HCT116 (cell line): ENCODE results near the gene CAPZA2. TPM values are rescaled to one million over a fixed set of nuclear protein-coding genes. Genes with fewer than 3 reads are reported as not detected.

Source experiments
- ATAC-seq: fragments of 200-7000 bp; cut with Tn5 transposase; 2 replicates; pipeline ENCODE4 v1.9.1; 2020; ENCODE audit warnings: mild to moderate bottlenecking, moderate library complexity
- BruUV-seq: library from RNA; stranded (reverse); fragments of 400-500 nt; replicated peaks from 2 replicates; lab custom pipeline; 2021; lab: Mats Ljungman, UMichigan
- CTCF ChIA-PET: fragments of 300-600 bp; sonication (Branson Sonifier 250); formaldehyde crosslinking; loops from one replicate; lab custom pipeline; 2021; ENCODE audit warnings: antibody characterized with exemption; lab: Charles Lee
- POLR2A ChIA-PET: fragments of 300-600, 350-600 bp; sonication (Branson Sonifier 250); formaldehyde crosslinking; loops from one replicate; lab custom pipeline; 2021; ENCODE audit warnings: antibody characterized with exemption; lab: Charles Lee
- RAD21 ChIA-PET, 2 experiments: fragments of 300-600 bp; sonication (Branson Sonifier 250); formaldehyde crosslinking; loops; one replicate each; lab custom pipeline; 2023; ENCODE audit warnings: low total read pairs in 2 of 2; ENCODE audit not compliant: uncharacterized antibody in 2 of 2, unreplicated experiment in 2 of 2, low non-redundant PET in 1 of 2; lab: Charles Lee
- DNase-seq: peaks from one replicate; pipeline ENCODE4 v3.0.0-alpha.2; 2010; ENCODE audit warnings: low read depth, low spot score
- H2AFZ ChIP-seq: fragments of 200-600 bp; shearing (Covaris generic), sonication (generic); 2 replicates; pipeline ENCODE4 v1.6.1; 2017; ENCODE audit warnings: low read depth, mixed run types, mixed read lengths, antibody characterized with exemption, low read length; ENCODE audit not compliant: poor library complexity, severe bottlenecking
- H3K27ac ChIP-seq: 2 replicates; pipeline ENCODE4 v1.5.1; 2012; ENCODE audit warnings: low read depth, low read length
- H3K27me3 ChIP-seq: fragments of 200-600 bp; sonication (generic); 2 replicates; pipeline ENCODE4 v1.6.1; 2016; ENCODE audit warnings: mixed run types, low read length, mixed read lengths; ENCODE audit not compliant: insufficient read depth
- H3K36me3 ChIP-seq, 2 experiments: fragments of 200-500 bp in 1 of 2; fragments of 200-600 bp in 1 of 2; sonication (Bioruptor generic) in 1 of 2; sonication (generic) in 1 of 2; 2 replicates each; pipeline versions ENCODE4 v1.5.1 to v1.6.1; 2014 to 2016; ENCODE audit warnings: low read length in 2 of 2, inconsistent platforms in 1 of 2, mixed read lengths in 1 of 2, mixed run types in 1 of 2; ENCODE audit not compliant: insufficient read depth in 2 of 2, control insufficient read depth in 1 of 2
- H3K4me1 ChIP-seq, 2 experiments: fragments of 200-600 bp in 1 of 2; sonication (generic) in 1 of 2; 2 replicates each; pipeline versions ENCODE4 v1.5.1 to v1.6.1; 2012 to 2017; ENCODE audit warnings: low read length in 2 of 2, inconsistent platforms in 1 of 2, mild to moderate bottlenecking in 1 of 2, mixed read lengths in 1 of 2, mixed run types in 1 of 2, moderate library complexity in 1 of 2; ENCODE audit not compliant: insufficient read depth in 2 of 2, control insufficient read depth in 1 of 2
- H3K4me2 ChIP-seq: fragments of 200-600 bp; sonication (generic); 2 replicates; pipeline ENCODE4 v1.6.1; 2017; ENCODE audit warnings: mixed run types, low read length, mixed read lengths
- H3K4me3 ChIP-seq, 2 experiments: fragments of 200-600 bp in 1 of 2; sonication (generic) in 1 of 2; replicated peaks in 1 of 2; 2 replicates each; pipeline ENCODE4 v1.5.1; 2011 to 2016; ENCODE audit warnings: low read length in 2 of 2, control low read depth in 1 of 2, low read depth in 1 of 2, mild to moderate bottlenecking in 1 of 2, mixed read lengths in 1 of 2, mixed run types in 1 of 2
- H3K79me2 ChIP-seq: fragments of 200-600 bp; sonication (generic); 2 replicates; pipeline ENCODE4 v1.6.1; 2017; ENCODE audit warnings: mild to moderate bottlenecking, mixed run types, low read length, moderate library complexity, mixed read lengths; ENCODE audit not compliant: insufficient read depth
- H3K9ac ChIP-seq: fragments of 200-600 bp; sonication (generic); 2 replicates; pipeline ENCODE4 v1.6.1; 2016; ENCODE audit warnings: low read length, mixed read lengths
- H3K9me2 ChIP-seq: fragments of 200-600 bp; sonication (generic), shearing (Covaris generic); 2 replicates; pipeline ENCODE4 v1.6.1; 2017; ENCODE audit warnings: mixed run types, mild to moderate bottlenecking, moderate library complexity; ENCODE audit not compliant: insufficient read depth
- H3K9me3 ChIP-seq, 2 experiments: fragments of 200-500 bp in 1 of 2; fragments of 200-600 bp in 1 of 2; sonication (Bioruptor generic) in 1 of 2; sonication (generic) in 1 of 2; 2 replicates each; pipeline ENCODE4 v1.6.1; 2014 to 2017; ENCODE audit warnings: low read length in 2 of 2, mixed read lengths in 2 of 2, inconsistent platforms in 1 of 2, low read depth in 1 of 2, mild to moderate bottlenecking in 1 of 2, mixed run types in 1 of 2, moderate library complexity in 1 of 2; ENCODE audit not compliant: control insufficient read depth in 1 of 2, insufficient read depth in 1 of 2
- H4K20me1 ChIP-seq: fragments of 200-600 bp; sonication (generic), shearing (Covaris generic); 2 replicates; pipeline ENCODE4 v1.6.1; 2017; ENCODE audit warnings: mixed run types, mild to moderate bottlenecking, moderate library complexity; ENCODE audit not compliant: insufficient read depth
- JUND ChIP-seq: IDR thresholded peaks from 2 replicates; pipeline ENCODE4 v1.6.1; 2012
- POLR2AphosphoS5 ChIP-seq: IDR thresholded peaks from 2 replicates; pipeline ENCODE4 v1.6.1; 2011; ENCODE audit warnings: mild to moderate bottlenecking, low read depth, low read length, moderate library complexity
- RAD21 ChIP-seq: IDR thresholded peaks from 2 replicates; pipeline ENCODE4 v1.6.1; 2012; ENCODE audit warnings: low read depth, mild to moderate bottlenecking
- SRF ChIP-seq: IDR thresholded peaks from 2 replicates; pipeline ENCODE4 v1.6.1; 2012; ENCODE audit warnings: low read depth
- intact Hi-C: fragments of 100-400 bp; cut with micrococcal nuclease; formaldehyde crosslinking; loops from 2 replicates; pipeline ENCODE4 v1.10.0; 2022
- total RNA-seq: library from RNA; stranded (reverse); gene quantifications from one replicate; pipeline ENCODE4 v1.2.1, GENCODE V29; 2021; ENCODE audit not compliant: unreplicated experiment
- TF ChIP-seq, protein P1 (sequence below): IDR thresholded peaks from 2 replicates; pipeline ENCODE4 v1.6.1; 2011; ENCODE audit warnings: mild to moderate bottlenecking, low read length, moderate library complexity; ENCODE audit not compliant: insufficient replicate concordance; ENCODE audit errors: extremely low read depth
- TF ChIP-seq, protein P2 (sequence below): IDR thresholded peaks from 2 replicates; pipeline ENCODE4 v1.6.1; 2012; ENCODE audit warnings: low read depth

CAPZA2 gene
- total RNA-seq, 1 experiment from 2014 or later: 135 TPM

DNA sequence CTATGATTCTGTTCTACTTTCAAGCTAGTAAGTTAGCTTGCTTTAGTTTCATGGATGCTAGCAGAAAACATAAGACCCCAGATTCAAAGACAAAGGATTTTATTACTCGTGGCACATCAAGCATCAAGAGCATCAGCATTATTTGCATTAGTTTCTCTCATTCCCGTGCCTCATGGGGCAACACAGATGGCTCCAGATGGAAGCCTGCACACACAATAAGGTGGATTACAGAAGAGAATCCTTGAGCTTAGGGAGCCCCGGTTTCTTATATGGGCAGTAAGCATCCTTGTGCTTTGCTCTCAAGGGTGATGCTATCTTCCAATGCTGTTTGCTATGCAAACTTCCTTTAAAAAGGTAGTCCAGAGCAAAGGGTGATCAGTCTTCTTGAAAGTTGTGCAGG is 10.7 kb upstream of the CAPZA2 start:
- ATAC-seq (no peak), DNase-seq (no peak)
- no peaks in the 10 kb centered on the region for H3K9me2 ChIP-seq
- TF ChIP-seq, protein P1, sequence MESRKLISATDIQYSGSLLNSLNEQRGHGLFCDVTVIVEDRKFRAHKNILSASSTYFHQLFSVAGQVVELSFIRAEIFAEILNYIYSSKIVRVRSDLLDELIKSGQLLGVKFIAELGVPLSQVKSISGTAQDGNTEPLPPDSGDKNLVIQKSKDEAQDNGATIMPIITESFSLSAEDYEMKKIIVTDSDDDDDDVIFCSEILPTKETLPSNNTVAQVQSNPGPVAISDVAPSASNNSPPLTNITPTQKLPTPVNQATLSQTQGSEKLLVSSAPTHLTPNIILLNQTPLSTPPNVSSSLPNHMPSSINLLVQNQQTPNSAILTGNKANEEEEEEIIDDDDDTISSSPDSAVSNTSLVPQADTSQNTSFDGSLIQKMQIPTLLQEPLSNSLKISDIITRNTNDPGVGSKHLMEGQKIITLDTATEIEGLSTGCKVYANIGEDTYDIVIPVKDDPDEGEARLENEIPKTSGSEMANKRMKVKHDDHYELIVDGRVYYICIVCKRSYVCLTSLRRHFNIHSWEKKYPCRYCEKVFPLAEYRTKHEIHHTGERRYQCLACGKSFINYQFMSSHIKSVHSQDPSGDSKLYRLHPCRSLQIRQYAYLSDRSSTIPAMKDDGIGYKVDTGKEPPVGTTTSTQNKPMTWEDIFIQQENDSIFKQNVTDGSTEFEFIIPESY: no peak
- TF ChIP-seq JUND: no peak
- no peak for TF ChIP-seq POLR2AphosphoS5
- TF ChIP-seq, protein P2, sequence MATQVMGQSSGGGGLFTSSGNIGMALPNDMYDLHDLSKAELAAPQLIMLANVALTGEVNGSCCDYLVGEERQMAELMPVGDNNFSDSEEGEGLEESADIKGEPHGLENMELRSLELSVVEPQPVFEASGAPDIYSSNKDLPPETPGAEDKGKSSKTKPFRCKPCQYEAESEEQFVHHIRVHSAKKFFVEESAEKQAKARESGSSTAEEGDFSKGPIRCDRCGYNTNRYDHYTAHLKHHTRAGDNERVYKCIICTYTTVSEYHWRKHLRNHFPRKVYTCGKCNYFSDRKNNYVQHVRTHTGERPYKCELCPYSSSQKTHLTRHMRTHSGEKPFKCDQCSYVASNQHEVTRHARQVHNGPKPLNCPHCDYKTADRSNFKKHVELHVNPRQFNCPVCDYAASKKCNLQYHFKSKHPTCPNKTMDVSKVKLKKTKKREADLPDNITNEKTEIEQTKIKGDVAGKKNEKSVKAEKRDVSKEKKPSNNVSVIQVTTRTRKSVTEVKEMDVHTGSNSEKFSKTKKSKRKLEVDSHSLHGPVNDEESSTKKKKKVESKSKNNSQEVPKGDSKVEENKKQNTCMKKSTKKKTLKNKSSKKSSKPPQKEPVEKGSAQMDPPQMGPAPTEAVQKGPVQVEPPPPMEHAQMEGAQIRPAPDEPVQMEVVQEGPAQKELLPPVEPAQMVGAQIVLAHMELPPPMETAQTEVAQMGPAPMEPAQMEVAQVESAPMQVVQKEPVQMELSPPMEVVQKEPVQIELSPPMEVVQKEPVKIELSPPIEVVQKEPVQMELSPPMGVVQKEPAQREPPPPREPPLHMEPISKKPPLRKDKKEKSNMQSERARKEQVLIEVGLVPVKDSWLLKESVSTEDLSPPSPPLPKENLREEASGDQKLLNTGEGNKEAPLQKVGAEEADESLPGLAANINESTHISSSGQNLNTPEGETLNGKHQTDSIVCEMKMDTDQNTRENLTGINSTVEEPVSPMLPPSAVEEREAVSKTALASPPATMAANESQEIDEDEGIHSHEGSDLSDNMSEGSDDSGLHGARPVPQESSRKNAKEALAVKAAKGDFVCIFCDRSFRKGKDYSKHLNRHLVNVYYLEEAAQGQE: no peak
- TF ChIP-seq RAD21: no peak
- TF ChIP-seq SRF: no peak
- no peaks in the 10 kb centered on the region for H3K27me3 ChIP-seq
- intact Hi-C loops: no loop called here
- H3K4me1 ChIP-seq: no peaks in the 10 kb centered on the region
- no peaks in the 10 kb centered on the region for H4K20me1 ChIP-seq
- H2AFZ ChIP-seq: no peak overlapping the region
- no peaks in the 10 kb centered on the region for H3K79me2 ChIP-seq
- no TSS peak for BruUV-seq
- ChIA-PET RAD21 (no interaction called here), CTCF (no interaction called here), POLR2A (interaction anchor here (0.7 kb wide), 1 partner anchor 116 kb away, joined by 3 read pairs; no protein-coding TSS in a partner anchor)
- no peaks in the 10 kb centered on the region for H3K36me3 ChIP-seq
- H3K9me3 ChIP-seq: no peaks in the 10 kb centered on the region
- no peak overlapping the region for H3K9ac ChIP-seq
- no peak overlapping the region for H3K27ac ChIP-seq
- no peak overlapping the region for H3K4me3 ChIP-seq
- H3K4me2 ChIP-seq: no peak overlapping the region
